GM21717 (cell line): Measurements from ENCODE around the gene COPS2.

Source experiments
- ATAC-seq: cut with Tn5 transposase; IDR thresholded peaks from one replicate; pipeline ENCODE4 v1.9.1; 2021; ENCODE audit warnings: mild to moderate bottlenecking, moderate library complexity; ENCODE audit not compliant: unreplicated experiment

Gene COPS2

DNA sequence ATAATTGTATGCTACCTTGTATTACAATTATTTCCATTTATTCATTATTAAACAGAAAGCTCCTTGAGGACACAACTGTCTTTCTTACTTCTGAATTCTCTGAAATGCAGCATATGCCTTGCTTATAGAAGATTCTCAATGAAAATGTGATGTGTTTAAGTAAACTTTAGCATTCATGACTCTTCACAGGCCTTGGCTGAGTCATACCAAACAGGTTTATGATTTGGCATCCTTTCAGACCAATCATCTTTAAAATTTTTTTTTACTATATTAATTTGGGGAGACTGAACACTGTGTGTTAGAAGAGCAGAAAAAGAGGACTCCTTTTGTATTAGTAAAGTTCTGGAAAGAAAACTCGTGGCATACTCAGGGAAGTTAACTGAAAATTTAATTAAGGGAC, 8.3 kb upstream of the COPS2 start:
- no peak for ATAC-seq

DNA sequence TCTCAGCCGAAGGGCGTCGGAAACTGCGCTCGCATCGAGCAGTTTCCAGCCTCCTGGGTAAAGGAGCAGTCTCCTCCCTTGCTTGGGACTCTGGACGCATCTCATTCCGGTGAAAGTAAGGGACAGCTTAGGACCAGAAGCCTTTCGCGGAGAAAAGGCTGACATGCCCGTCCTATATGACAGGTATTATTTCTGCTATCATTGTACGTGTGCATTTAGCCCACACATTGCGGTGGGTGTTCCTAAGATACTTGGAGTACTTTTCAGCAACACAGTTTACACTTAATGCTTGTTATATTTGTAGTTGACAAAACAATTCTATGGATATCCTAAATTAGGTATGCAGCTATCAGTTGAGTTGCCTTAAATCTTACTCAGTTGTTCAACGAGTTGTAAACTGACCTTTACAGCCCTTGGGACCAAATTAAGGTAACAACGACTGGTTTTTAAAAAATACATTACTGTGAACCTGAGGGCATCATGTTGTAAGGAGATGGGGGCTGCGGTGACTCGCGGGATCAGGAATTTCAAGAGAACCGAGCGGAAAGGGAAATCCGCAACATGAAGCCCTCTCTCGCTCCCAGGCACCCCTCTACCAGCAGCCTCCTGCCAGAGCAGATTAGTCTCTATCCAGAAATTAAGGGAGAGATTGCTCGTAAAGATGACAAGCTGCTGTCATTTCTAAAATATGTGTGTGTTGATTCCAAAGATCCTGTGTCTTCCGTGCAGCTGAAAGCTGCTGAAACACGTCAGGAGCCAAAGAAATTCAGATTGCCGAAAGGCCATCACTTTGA, 632 bp upstream of the COPS2 start:
- no peak for ATAC-seq

- ATAC-seq: no peak
Measured at GRCh38 chr15:49154799-49155109, 645 bp downstream of the COPS2 start.

GRCh38 chr15:49154359-49154758, 1.0 kb downstream of the COPS2 start:
- no peak for ATAC-seq

DNA sequence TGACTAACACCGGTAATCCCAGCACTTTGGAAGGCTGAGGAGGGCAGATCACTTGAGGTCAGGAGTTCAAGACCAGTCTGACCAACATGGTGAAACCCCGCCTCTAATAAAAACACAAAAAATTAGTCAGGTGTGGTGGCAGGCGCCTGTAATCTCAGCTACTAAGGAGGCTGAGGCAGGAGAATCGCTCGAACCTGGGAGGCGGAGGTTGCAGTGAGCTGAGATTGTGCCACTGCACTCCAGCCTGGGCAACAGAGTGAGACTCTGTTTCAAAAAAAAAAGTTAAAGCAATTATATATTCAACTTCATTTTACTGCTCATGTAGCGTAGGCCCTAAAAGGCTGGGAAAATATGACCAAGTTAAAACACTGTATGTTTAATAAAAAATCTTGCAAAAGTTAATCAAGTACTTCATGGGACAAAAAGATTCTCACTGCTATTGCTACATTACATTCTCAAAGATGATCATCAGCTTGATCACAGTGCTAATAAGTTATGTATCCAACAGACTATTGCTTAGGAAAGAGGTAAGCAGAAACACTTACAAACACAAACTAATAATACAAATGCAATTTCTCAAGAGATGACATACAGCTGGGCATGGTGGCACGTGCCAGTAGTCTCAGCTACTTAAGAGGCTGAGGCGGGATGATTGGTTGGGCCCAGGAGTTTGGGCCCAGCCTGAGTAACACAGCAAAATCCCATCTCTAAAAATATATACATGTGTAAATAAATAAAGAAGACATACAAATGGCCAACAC, 2.7 kb downstream of the COPS2 start:
- ATAC-seq: no peak

- ATAC-seq: no peak
Measured at GRCh38 chr15:49151831-49152230, 3.6 kb downstream of the COPS2 start.

- no peak for ATAC-seq
Measured at GRCh38 chr15:49148727-49149126, 6.7 kb downstream of the COPS2 start.

GRCh38 chr15:49148298-49148697, 7.1 kb downstream of the COPS2 start:
- no peak for ATAC-seq

- ATAC-seq: no peak
Measured at GRCh38 chr15:49145651-49146609, 9.5 kb downstream of the COPS2 start.

- ATAC-seq: no peak
Measured at GRCh38 chr15:49137861-49138260, 17.5 kb downstream of the COPS2 start.

DNA sequence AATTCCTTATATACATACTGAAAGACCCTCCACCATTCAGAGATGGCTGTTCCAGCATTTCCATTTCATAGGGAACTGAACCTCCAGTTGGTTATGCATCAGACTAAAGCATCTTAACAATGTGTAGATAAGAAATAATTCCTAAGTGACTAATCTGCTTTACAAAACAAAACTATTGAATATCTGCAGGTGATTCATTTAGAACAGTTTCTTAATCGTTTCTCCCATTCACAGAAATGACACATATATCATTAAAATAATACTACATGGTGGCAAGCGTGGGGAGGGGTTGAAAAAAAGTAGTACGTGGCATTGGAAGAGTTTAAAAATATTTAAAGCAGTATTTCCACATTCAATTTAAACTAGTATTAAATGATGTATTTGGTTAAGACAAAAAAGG, 19.5 kb downstream of the COPS2 start:
- no peak for ATAC-seq

GRCh38 chr15:49135342-49135857, 20.0 kb downstream of the COPS2 start:
- no peak for ATAC-seq

- no peak for ATAC-seq
Measured at GRCh38 chr15:49134683-49135341, 20.6 kb downstream of the COPS2 start.

DNA sequence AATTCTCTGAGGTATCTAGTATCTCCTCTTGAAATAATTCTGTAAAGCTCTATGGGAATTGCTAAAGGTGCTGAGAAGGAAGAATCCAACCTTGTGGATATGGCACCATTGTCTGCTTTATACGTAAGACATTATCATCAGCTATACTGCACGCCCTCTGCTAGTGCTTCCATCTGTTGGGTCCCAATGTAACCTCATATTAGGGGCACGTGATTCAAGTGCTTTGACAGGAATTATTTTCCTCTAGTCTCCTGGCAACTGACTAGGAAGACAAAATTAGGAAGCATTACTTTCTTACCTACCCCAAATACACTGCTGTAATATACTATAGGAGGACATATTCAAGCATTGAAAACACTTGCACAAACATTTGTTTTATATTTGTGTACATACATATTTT, 24.0 kb downstream of the COPS2 start:
- ATAC-seq: no peak

DNA sequence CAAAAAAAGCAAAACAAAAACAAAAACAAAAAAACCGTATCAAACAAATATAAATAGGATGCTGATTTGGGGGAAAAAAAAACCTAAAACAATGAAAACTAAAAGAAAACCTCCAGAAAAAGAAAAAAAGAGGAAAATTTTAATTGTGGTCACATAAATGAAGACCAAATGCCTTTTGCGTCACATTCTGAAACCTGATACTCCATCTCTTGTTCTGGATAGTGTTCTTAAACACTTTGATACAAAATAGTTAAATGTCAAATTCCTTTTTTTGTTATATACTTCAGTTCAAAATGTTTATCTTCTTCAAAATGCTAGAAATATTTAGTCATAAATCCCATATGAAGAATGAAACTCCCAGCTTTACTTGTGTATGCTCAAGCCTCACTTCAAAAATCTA, 31.0 kb downstream of the COPS2 start:
- no peak for ATAC-seq

DNA sequence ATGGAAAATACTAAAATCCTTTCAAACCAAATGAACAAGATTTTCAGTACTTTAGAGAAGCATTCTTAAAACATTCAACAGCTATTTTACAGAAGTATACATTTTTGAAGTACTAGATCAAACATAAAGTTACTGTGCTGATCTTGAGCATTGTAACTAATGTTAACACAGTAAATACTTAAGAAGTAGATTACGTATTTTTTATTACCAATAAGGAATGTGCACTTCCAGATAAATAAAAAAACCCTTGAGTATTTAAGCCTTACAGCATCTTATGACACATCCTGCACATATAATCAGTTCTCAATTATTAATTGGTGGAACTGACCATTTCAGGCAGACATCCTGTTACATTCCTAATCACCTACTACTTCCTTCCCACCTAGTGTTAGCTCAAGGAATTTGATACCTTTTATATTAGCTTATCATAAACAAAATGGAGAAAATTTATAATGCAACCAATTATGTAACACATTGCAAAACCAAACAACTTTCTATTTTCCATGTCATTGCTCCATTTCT, 32.8 kb downstream of the COPS2 start:
- ATAC-seq: no peak

GRCh38 chr15:49121901-49122300, 33.5 kb downstream of the COPS2 start:
- no peak for ATAC-seq

DNA sequence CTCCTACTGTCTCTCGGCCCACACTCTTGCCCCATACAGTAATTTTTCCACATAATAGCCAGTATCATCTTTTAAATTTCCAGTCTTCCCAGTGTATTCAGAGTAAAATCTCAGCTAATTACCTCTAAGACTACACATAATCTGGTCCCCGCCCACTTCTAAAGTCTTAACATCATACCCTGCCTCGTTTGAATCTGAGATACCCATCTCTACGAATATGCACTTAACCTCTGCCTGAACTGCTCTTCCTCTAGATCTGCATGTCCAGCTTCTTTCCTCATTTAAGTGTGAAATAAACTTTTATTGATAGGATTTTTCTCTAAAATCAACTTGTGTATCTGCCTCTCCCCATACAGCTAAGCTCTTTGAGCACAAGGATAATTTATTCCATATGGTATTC, 34.6 kb downstream of the COPS2 start:
- ATAC-seq: no peak

GRCh38 chr15:49116108-49116857, 39.1 kb downstream of the COPS2 start:
- no peak for ATAC-seq

DNA sequence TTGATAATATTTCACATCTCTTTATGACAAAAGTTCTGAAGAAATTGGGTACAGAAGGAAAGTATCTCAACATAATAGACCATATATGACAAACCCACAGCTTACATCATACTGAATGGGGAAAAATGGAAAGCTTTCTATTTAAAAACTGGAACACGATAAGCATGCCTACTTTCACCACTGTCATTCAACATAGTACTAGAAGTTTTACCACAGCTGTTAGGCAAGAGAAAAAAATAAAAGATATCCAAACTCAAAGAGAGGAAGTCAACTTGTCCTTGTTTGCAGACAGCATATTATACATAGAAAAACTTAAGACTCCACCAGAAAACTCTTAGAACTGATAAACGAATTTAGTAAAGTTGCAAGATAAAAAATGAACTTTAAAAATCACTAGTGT, 40.3 kb downstream of the COPS2 start:
- ATAC-seq: no peak
